Hepatocyte (in vitro differentiated cells): Measurements from ENCODE around the gene ERCC3.

Source experiments
- EZH2 ChIP-seq: fragments of 200-600 bp; sonication (generic); IDR thresholded peaks from 2 replicates; pipeline ENCODE4 v1.6.1; 2016; ENCODE audit warnings: antibody characterized with exemption, mild to moderate bottlenecking, borderline replicate concordance
- EZH2phosphoT487 ChIP-seq: fragments of 200-600 bp; sonication (generic); IDR thresholded peaks from one replicate; pipeline ENCODE4 v1.6.1; 2018; ENCODE audit warnings: antibody characterized with exemption, mild to moderate bottlenecking, low read depth, moderate library complexity; ENCODE audit not compliant: unreplicated experiment, severe bottlenecking
- TF ChIP-seq, protein P1 (sequence below): fragments of 200-600 bp; sonication (generic); IDR thresholded peaks from 2 replicates; pipeline ENCODE4 v1.5.1; 2016; ENCODE audit warnings: antibody characterized with exemption, mild to moderate bottlenecking; ENCODE audit not compliant: poor library complexity

DNA sequence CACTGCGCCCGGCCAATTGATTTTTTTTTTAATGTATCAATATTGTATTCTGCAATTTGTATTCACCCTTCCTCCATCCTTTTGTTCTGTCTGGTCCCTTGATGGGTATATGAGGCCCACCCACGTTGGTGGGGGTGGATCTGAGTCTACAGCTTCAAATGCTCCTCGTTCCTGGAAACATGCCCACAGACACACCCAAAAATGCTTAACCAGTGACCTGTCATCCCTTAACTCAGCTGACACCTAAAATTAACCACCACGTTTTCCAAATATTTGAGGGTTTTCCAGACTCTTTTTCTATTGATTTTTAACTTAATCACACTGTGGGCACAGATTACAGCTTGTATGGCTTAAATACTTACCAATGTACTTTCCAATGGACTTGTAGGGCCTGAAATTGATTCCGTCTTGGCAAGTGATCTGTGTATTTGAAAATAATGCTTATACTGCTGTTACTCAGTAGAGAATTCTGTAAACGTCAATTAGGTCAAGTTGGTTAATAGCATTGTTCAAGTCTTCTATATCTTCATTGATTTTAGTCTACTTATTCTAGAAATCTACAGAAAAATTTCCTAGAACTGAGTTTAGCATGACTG, 39.5 kb downstream of the ERCC3 start:
- TF ChIP-seq EZH2phosphoT487, result no peak
- TF ChIP-seq, protein P1, sequence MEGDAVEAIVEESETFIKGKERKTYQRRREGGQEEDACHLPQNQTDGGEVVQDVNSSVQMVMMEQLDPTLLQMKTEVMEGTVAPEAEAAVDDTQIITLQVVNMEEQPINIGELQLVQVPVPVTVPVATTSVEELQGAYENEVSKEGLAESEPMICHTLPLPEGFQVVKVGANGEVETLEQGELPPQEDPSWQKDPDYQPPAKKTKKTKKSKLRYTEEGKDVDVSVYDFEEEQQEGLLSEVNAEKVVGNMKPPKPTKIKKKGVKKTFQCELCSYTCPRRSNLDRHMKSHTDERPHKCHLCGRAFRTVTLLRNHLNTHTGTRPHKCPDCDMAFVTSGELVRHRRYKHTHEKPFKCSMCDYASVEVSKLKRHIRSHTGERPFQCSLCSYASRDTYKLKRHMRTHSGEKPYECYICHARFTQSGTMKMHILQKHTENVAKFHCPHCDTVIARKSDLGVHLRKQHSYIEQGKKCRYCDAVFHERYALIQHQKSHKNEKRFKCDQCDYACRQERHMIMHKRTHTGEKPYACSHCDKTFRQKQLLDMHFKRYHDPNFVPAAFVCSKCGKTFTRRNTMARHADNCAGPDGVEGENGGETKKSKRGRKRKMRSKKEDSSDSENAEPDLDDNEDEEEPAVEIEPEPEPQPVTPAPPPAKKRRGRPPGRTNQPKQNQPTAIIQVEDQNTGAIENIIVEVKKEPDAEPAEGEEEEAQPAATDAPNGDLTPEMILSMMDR, result no peak
- TF ChIP-seq EZH2, result no peak
